GM19351 (cell line): Measurements from ENCODE around the gene PRR14L.
"Not testable (repeated sequence)": the region's sequence is repeated elsewhere in the genome, so short reads cannot be mapped to it uniquely, and the experiment has no call there.

Source experiments
- ATAC-seq: cut with Tn5 transposase; IDR thresholded peaks from one replicate; pipeline ENCODE4 v1.9.1; 2021; ENCODE audit warnings: mild to moderate bottlenecking, moderate library complexity; ENCODE audit not compliant: unreplicated experiment

The PRR14L gene

DNA sequence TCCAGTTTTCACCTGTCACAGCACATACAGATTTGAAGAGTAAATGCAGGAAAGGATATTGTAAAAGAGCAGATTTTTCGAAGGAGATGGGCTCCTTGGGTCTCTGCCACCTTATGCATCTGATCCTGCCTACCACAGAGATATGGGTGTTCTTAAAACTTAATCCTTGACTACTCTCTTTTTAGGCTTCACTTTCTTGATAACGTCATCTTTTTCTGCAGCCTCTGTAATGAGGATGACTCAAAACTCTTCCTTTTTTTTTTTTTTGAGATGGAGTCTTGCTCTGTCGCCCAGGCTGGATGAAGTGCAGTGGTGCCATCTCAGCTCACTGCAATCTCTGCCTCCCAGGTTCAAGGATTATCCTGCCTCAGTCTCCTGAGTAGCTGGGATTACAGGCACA, 7.8 kb downstream of the PRR14L start:
- ATAC-seq, result no peak

DNA sequence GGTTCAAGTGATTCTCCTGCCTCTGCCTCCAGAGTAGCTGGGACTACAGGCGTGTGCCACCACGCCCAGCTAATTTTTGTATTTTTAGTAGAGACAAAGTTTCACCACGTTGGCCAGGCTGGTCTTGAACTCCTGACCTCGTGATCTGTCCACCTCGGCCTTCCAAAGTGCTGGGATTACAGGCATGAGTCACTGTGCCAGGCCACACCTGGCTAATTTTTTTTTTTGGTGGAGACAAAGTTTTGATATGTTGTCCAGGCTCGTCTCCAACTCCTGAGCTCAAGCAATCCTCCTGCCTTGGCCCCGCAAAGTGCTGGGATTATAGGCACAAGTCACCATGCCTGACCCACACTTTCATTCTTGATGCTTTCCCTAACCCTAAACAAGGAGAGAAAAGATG, 9.6 kb downstream of the PRR14L start:
- ATAC-seq, result not testable (repeated sequence)

DNA sequence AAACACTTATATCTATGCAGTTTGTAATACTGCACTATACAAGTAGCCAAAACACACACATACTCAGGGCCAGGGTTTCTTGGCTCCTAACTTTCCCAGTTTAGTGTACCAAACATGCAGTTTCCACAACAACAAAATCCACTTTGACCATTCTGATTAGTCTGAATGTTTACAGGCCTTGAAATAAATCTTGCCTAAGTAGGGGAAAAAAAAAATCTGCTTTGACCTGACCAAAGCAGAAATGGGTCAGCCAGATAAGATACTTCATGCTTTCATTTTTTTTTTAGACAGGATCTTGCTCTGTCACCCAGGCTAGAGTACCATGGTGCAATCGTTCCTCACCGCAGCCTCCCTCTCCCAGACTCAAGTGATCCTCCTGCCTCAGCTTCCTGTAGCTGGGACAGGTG, 10.1 kb downstream of the PRR14L start:
- ATAC-seq, result no peak

DNA sequence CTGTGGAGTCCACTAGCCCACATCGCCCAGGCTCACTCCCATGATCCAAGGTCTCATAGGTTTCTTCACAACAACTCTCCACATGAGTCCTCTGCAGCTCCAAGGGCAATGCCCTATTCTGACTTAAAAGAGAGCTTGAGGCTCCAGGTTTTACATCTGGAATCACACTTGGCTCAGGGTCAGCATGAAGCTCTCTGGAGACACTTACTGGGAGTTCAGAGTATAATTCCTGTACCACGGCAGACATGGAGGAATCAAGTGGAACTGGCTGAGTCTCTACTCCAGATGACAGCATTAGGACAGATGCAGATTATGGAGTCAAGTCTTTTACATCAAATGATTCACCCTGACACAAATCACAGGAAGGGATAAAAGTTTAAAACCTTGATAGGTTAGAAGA, 11.4 kb downstream of the PRR14L start:
- no peak for ATAC-seq

DNA sequence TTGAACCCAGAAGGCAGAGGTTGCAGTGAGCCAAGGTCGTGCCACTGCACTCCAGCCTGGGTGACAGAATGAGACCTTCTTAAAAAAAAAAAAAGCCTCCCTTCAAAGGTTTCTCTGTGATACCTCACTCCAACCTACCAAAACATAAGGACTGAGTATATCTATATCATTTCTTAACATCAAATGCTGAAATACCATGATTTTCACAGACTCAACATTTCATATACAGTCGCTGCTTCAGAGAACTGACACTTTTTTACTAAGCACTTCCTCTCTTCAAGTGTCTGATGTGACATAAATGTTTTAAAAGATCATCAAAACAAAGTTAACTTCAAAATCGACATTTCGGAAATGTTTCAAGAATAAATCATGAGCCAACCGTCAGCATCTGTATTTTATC, 12.0 kb downstream of the PRR14L start:
- no peak for ATAC-seq

DNA sequence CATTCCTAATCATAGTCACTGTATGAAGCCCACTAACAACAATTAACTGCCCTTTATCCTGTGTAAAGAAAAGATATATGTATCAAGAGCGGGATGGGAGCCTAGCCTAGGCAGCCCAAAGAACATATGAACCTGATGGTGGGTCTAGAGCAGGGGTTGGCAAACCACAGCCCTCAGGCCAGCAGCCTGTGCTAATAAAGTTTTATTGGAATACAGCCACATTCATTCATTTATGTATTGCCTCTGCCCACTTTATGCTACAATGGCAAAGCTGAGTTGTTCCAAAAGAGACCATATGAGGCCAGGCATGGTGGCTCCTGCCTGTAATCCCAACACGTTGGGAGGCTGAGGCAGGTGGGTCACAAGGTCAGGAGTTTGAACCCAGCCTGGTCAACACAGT, 13.5 kb downstream of the PRR14L start:
- no peak for ATAC-seq

DNA sequence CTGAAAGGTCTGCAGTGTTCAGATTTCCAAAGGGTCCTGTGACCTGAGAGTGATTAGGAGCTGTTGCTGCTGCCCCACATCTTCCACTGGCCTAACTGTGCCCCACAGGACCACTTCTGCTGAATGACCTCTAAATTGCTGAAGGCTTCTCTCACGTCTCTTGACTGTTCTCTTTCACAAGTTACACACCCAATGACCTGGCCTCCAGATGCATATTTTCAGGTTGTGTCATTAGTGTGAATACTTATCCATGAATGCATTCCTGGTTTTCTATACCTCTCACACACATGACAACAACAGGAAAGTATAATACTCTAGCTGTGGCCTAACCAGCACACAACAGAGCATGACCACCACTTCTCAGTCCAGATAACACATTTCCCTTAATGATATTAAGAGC, 15.4 kb downstream of the PRR14L start:
- no peak for ATAC-seq

DNA sequence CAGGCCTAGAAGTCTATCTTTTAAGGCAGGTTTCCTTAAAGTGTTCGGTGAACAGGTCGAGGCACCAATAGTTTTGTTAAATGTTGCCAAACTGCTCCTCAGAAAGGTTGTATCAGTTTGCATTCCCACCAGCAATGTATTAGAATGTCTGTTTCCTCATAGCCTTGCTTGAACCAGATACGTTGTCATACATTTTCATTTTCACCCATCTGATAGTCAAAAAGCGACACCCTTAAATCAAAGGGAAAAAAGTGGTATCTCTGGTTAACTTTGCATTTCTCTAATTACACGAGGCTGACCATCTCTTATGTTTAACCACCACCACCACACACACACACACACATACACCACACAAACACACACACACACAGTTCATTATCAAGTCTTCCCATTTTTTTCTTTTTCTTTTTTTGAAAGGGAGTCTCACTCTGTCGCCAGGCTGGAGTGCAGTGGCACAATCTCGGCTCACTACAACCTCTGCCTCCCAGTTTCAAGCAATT, 16.3 kb downstream of the PRR14L start:
- no peak for ATAC-seq

DNA sequence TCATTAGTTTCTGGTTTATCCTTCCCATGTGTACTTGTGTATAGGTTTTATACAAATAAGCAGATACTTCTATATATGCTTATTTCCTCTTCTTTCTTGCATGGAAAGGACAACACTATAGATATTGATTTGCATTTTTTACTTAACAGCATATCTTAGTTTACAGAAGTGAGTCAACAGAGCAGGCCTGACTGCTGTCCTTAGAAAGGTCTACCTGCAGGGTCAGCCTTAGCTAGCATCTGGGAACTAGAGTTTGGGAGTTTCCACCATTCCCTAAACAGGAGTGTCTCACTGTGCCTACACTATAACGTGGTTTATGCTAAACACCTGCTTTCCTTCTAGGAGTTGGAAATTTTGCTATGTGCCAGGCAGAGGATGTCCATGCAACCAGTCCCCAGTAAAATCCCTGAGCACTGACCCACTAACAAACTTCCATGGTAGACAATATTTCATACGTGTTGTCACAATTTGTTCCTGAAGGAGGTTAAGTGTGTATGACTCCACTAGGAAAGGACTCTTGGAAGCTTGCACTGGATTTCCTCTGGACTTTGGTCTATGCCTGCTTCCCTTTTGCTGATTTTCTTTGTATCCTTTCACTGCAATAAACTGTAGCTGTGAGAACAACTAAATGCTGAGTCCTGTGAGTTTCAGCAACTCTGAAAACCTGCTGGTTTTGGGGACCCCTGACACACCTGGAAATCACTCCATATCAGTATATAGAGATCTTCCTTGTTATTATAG, 17.7 kb downstream of the PRR14L start:
- ATAC-seq, result no peak

DNA sequence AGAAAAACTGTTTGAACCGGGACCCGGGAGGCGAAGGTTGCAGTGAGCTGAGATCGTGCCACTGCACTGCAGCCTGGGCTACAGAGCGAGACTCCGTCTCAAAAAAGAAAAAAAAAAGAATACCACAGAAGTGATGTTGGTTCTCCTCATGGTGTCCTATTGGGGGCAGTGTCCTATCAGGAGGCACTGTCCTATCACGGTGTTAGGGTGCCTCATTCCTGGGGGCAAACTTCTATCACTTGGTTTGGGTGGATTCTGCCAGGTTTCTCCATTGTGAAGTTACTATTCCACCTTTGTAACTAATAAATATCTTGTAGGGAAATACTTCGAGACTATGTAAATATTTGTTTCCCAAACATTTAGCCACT, 19.6 kb downstream of the PRR14L start:
- ATAC-seq, result no peak

DNA sequence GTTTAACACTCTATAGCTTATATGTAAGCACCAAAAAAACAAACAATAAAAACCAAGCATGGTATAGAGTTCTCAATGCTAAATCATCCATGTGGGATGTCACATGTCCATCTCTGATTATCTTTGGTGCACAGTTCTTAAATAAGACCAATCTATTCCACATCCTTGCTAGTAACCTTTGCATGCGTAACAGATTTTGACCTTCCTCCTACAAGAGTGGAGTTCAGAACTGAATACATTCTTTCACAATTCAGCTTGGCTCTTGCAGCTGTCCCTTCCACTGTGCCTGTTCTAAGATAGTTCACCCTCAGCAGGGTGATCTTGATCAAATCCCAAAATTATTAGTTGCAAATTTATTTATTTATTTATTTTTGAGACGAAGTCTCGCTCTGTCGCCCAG, 21.1 kb downstream of the PRR14L start:
- ATAC-seq, result no peak

DNA sequence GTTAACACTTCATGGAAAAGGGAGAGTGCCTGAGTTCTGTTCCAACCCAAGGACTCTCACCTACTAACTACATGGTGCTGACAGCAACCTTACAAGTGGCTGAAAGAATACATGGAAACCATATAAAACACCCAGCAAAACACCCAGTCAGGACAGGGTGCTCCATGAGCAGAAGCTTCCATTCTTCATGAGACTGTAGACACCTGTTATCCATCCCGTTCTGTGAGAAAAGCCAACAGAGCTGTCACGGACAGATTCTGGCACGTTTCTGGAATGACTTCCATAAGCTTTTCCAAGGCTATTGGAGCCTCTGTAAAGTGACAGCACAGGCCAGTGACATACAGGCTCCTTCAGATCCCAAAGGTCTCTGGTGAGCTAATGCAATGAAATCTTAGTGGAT, 23.2 kb downstream of the PRR14L start:
- no peak for ATAC-seq

DNA sequence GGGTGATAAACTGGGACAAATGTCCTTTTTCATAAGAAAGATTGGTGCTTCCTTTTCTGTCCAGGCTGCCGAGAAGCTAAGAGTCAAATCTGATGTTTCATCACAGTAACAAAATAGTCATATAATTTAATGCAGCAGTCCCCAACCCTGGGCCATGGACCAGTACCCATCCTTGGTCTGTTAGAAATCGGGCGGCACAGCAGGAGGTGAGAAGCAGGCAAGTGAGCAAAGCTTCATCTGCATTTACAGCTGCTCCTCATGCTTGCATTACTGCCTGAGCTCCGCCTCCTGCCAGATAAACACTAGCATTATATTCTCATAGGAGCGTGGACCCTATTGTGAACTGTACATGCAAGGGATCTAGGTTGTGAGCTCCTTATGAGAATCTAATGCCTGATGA, 26.2 kb downstream of the PRR14L start:
- no peak for ATAC-seq

DNA sequence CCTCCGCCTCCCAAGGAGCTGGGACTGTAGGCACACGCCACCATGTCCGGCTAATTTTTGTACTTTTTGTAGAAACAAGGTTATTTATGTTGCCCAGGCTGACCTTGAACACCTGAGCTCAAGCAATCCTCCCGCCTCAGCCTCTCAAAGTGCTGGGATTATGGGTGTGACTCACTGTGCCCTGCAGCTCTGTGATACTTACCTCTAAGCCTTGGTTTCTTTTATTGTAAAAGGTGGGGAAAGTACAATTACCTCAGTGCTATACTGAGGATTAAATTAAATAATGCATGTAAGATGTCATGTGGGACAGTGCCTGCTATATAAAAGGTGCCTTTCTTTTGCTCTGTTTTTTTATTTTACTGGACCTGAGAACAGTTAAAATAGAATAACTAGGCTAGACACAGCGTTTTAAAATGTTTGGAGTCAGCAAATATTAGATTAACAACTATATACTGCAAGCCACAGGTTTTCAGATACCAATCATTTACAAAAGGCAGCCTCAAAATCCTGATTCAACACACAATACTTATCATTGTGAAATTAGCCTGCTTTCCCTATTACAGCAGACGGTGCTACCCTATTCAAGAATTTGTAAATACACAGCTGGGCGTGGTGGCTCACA, 30.0 kb downstream of the PRR14L start:
- no peak for ATAC-seq

DNA sequence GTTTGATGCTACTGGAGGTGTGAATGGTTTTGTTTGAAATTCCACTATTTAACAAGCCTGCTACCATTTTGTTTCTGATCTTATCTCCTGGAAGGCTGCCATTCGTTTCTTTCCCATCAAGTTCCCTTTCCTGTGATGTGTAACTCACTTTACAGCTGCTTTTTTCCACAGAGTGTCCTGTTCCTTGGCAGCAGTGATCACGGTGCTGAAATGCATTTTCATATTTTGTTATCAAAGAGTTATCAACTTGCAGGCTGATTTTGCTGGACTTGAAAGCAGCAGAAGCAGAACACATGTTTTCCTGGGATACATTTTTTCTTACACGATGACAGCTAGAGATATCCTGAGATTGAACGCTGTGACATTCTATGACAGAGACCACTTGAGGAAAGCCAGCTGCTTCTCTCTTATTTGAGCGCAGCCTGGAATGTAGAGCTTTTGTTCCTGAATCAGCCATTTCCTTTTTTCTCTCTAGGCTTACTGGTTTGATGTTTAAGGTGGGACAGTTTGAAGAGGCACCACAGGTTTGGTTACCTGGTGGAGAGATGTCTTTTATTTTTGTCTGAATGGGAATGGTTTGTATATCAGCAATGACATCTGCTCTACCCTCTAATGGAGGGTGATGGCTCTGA, 34.7 kb downstream of the PRR14L start:
- ATAC-seq, result no peak

DNA sequence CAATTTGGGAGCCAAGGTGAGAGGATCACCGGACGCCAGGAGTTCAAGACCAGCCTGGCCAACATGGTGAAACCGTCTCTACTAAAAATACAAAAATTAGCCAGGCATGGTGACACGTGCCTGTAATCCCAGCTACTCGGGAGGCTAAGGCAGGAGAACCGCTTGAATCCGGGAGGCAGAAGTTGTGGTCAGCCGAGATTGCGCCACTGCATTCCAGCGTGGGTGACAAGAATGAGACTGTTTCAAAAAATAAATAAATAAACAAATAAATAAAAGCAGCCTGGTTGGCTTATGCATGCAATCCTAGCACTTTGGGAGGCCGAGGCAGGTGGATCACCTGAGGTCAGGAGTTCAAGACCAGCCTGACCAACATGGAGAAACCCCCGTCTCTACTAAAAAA, 38.7 kb downstream of the PRR14L start:
- not testable (repeated sequence) for ATAC-seq

DNA sequence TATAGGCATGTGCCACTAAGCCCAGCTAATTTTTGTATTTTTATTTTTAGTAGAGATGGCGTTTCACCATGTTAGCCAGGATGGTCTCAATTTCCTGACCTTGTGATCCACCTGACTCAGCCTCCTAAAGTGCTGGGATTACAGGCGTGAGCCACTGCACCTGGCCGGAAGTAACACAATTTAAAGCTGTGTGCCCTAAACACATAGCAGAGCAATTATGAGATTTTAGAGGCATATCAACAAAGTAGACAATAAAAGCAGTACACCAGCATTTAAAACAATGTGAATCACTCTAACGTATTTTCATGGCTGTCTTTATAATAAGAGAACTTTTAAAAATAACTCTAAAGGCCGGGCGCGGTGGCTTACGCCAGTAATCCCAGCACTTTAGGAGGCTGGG, 42.4 kb downstream of the PRR14L start:
- ATAC-seq, result no peak

DNA sequence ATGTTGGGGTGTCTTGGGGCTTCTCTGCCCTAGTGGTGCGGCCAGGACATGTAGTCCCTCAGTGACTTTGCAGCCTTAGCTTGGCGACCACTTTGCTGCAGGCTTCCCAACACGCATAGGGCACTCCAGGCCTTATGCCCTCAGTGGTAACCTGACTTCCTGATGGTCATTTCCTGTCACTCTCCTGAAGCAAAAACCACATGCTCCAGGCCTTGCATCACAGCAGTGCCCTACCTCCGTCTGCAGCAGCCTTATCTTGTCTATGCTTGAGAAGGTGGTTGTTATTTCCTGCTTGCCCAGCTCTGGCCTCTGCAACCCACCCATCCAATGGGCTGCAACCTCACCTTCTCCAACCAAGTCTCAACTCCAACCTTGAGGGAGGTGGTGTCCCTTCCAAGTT, 54.5 kb downstream of the PRR14L start:
- no peak for ATAC-seq

DNA sequence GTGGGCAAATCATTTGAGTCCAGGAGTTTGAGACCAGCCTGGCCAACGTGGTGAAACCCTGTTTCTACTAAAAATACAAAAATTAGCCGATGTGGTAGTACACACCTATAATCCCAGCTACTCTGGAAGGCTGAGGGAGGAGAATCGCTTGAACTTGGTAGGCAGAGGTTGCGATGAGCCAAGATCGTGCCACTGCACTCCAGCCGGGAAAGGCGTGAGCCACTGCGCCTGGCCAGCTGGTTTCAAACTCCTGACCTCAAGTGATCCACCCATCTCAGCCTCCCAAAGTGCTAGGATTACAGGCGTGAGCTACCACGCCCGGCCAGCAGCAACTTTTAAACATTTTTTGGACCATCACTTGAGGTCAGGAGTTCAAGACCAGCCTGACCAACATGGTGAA, 55.9 kb downstream of the PRR14L start:
- ATAC-seq, result not testable (repeated sequence)

DNA sequence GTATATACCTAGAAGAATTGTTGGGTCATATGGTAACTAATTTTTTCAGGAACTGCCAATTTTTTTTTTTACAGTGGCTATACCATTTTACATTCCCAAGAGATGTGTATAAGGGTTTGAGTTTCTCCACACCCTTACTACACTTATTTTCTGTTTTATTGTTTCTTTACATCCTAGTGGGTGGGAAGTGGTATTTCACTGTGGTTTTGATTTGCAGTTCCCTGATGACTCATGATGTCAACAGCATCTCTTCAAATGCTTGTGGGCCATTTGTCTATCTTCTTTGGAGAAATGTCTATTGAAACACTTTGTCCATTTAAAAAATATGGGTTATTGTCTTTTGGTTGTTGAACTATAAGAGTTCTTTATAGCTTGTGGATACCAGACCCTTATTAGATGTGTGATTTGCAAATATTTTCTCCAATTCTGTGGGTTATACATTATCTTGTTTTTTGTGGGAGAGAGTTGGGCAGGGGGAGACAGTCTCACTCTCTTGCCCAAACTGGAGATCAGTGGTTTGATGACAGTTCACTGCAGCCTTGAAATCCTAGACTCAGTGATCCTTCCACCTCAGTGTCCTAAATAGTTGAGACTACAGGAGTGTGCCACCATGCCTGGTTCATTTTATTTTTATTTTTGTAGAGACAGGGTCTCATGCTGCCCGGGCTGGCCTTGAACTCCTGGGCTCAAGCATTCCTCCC, 57.6 kb downstream of the PRR14L start:
- no peak for ATAC-seq

DNA sequence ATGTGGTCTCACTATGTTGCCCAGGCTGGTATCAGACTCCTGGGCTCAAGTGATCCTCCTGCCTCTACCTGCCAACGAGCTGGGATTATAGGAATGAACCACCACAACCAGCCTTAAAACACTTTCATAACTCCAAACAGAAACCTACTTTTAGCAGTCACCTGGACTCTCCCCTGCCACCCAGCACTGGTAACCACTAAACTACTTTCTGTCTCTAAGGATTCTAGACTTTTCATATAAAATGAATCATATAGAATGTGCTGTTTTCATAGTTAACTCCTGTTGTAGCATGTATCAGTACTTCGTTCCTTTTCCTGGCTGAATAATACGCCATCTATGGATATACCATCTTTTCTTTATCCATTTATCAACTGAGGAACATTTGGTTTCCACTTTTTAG, 58.5 kb downstream of the PRR14L start:
- no peak for ATAC-seq
